H9 (cell line): ENCODE data around the gene MCM8. TPM values are rescaled to one million over a fixed set of nuclear protein-coding genes. Genes with fewer than 3 reads are reported as not detected.

Experiments used
- DNase-seq: peaks from one replicate; pipeline ENCODE4 v3.0.0-alpha.2; 2017
- H2AFZ ChIP-seq: one replicate; pipeline ENCODE4 v1.6.1; 2013; ENCODE audit warnings: mild to moderate bottlenecking, low read length, control low read depth, moderate library complexity
- H2AK5ac ChIP-seq: 2 replicates; pipeline ENCODE4 v1.6.1; 2013; ENCODE audit warnings: low read length, control low read depth, mixed read lengths; ENCODE audit not compliant: insufficient read length
- H2BK120ac ChIP-seq: one replicate; pipeline ENCODE4 v1.6.1; 2013; ENCODE audit warnings: low read depth, mild to moderate bottlenecking, low read length, control low read depth, inconsistent platforms; ENCODE audit not compliant: poor library complexity, severe bottlenecking
- H2BK12ac ChIP-seq: 2 replicates; pipeline ENCODE4 v1.6.1; 2013; ENCODE audit warnings: low read length, control low read depth, mixed read lengths, low read depth; ENCODE audit not compliant: insufficient read length
- H2BK15ac ChIP-seq: 2 replicates; pipeline ENCODE4 v1.6.1; 2013; ENCODE audit warnings: low read depth, low read length, control low read depth
- H2BK20ac ChIP-seq: one replicate; pipeline ENCODE4 v1.6.1; 2013; ENCODE audit warnings: low read depth, mild to moderate bottlenecking, low read length, control low read depth, inconsistent platforms; ENCODE audit not compliant: poor library complexity, severe bottlenecking
- H2BK5ac ChIP-seq: 2 replicates; pipeline ENCODE4 v1.6.1; 2013; ENCODE audit warnings: low read length, control low read depth, mixed read lengths; ENCODE audit not compliant: insufficient read length
- H3K14ac ChIP-seq: 2 replicates; pipeline ENCODE4 v1.6.1; 2013; ENCODE audit warnings: low read length, control low read depth; ENCODE audit not compliant: insufficient read depth
- H3K18ac ChIP-seq: 2 replicates; pipeline ENCODE4 v1.6.1; 2013; ENCODE audit warnings: low read depth, mild to moderate bottlenecking, mixed read lengths, low read length, control low read depth; ENCODE audit not compliant: insufficient read length
- H3K23ac ChIP-seq: 2 replicates; pipeline ENCODE4 v1.6.1; 2013; ENCODE audit warnings: low read length, control low read depth, mixed read lengths, low read depth; ENCODE audit not compliant: insufficient read length
- H3K23me2 ChIP-seq: 2 replicates; pipeline ENCODE4 v1.6.1; 2013; ENCODE audit warnings: low read depth, mild to moderate bottlenecking, mixed read lengths, low read length, control low read depth; ENCODE audit not compliant: insufficient read length, poor library complexity, severe bottlenecking
- H3K27ac ChIP-seq: 2 replicates; pipeline ENCODE4 v1.5.1; 2013; ENCODE audit warnings: low read length, control low read depth, mixed read lengths, low read depth; ENCODE audit not compliant: insufficient read length
- H3K27me3 ChIP-seq: 2 replicates; pipeline ENCODE4 v1.6.1; 2013; ENCODE audit warnings: low read length, control low read depth, inconsistent platforms; ENCODE audit not compliant: insufficient read depth
- H3K4ac ChIP-seq: 2 replicates; pipeline ENCODE4 v1.6.1; 2013; ENCODE audit warnings: low read depth, mild to moderate bottlenecking, control low read depth, inconsistent platforms, low read length, moderate library complexity
- H3K4me1 ChIP-seq: 2 replicates; pipeline ENCODE4 v1.6.1; 2013; ENCODE audit warnings: low read length, control low read depth, inconsistent platforms; ENCODE audit not compliant: insufficient read depth
- H3K4me2 ChIP-seq: 2 replicates; pipeline ENCODE4 v1.6.1; 2013; ENCODE audit warnings: low read length, control low read depth, mixed read lengths; ENCODE audit not compliant: insufficient read length, insufficient read depth
- H3K56ac ChIP-seq: 2 replicates; pipeline ENCODE4 v1.6.1; 2013; ENCODE audit warnings: low read depth, mild to moderate bottlenecking, mixed read lengths, low read length, control low read depth; ENCODE audit not compliant: insufficient read length
- H3K79me1 ChIP-seq: 2 replicates; pipeline ENCODE4 v1.6.1; 2013; ENCODE audit warnings: low read depth, mild to moderate bottlenecking, moderate library complexity, low read length, control low read depth, inconsistent platforms; ENCODE audit not compliant: insufficient read depth, poor library complexity, severe bottlenecking
- H3K79me2 ChIP-seq: 2 replicates; pipeline ENCODE4 v1.6.1; 2013; ENCODE audit warnings: low read length, control low read depth, inconsistent platforms; ENCODE audit not compliant: insufficient read depth
- H3K9ac ChIP-seq: 2 replicates; pipeline ENCODE4 v1.6.1; 2013; ENCODE audit warnings: low read length, control low read depth, mixed read lengths; ENCODE audit not compliant: insufficient read length; ENCODE audit errors: extremely low read depth
- H3K9me3 ChIP-seq: one replicate; pipeline ENCODE4 v1.6.1; 2013; ENCODE audit warnings: low read depth, low read length, inconsistent platforms; ENCODE audit not compliant: control insufficient read depth
- H3T11ph ChIP-seq: one replicate; pipeline ENCODE4 v1.6.1; 2013; ENCODE audit warnings: mild to moderate bottlenecking, low read length, control low read depth, inconsistent platforms
- H4K20me1 ChIP-seq: one replicate; pipeline ENCODE4 v1.6.1; 2013; ENCODE audit not compliant: control insufficient read depth, insufficient read length, insufficient read depth
- H4K5ac ChIP-seq: 2 replicates; pipeline ENCODE4 v1.6.1; 2013; ENCODE audit warnings: low read depth, mild to moderate bottlenecking, mixed read lengths, low read length, control low read depth; ENCODE audit not compliant: insufficient read length
- H4K8ac ChIP-seq: replicated peaks from 2 replicates; pipeline ENCODE4 v1.6.1; 2013; ENCODE audit warnings: low read length, control low read depth, mixed read lengths, low read depth; ENCODE audit not compliant: insufficient read length
- H4K91ac ChIP-seq: 2 replicates; pipeline ENCODE4 v1.6.1; 2013; ENCODE audit warnings: low read depth, mild to moderate bottlenecking, moderate library complexity, mixed read lengths, low read length, control low read depth; ENCODE audit not compliant: insufficient read length
- H3K27ac Mint-ChIP-seq, 3 experiments: 2 replicates in 2 of 3; 3 replicates in 1 of 3; pipeline ENCODE4 v1.8.0; 2020 to 2021; ENCODE audit warnings: mixed read lengths in 3 of 3, mild to moderate bottlenecking in 1 of 3, moderate library complexity in 1 of 3
- H3K27me3 Mint-ChIP-seq: 2 replicates; pipeline ENCODE4 v1.8.0; 2021; ENCODE audit warnings: low read depth, mild to moderate bottlenecking, moderate library complexity, mixed read lengths
- H3K36me3 Mint-ChIP-seq, 3 experiments: 2 replicates in 2 of 3; 3 replicates in 1 of 3; pipeline ENCODE4 v1.8.0; 2020 to 2021; ENCODE audit warnings: low read depth in 3 of 3, mixed read lengths in 3 of 3; ENCODE audit not compliant: insufficient read depth in 1 of 3
- H3K4me1 Mint-ChIP-seq, 2 experiments: 2 replicates each; pipeline ENCODE4 v1.8.0; 2020; ENCODE audit warnings: mixed read lengths in 2 of 2
- H3K4me3 Mint-ChIP-seq, 2 experiments: 2 replicates in 1 of 2; 3 replicates in 1 of 2; pipeline ENCODE4 v1.8.0; 2020 to 2021; ENCODE audit warnings: mild to moderate bottlenecking in 2 of 2, mixed read lengths in 2 of 2, moderate library complexity in 1 of 2
- H3K9me3 Mint-ChIP-seq, 2 experiments: 2 replicates in 1 of 2; 3 replicates in 1 of 2; pipeline ENCODE4 v1.8.0; 2020; ENCODE audit warnings: mild to moderate bottlenecking in 2 of 2, mixed read lengths in 2 of 2, moderate library complexity in 1 of 2
- CTCF ChIP-seq: fragments of 200-600 bp; sonication (generic); conservative IDR thresholded peaks from 3 replicates; pipeline ENCODE4 v1.8.0; 2021; ENCODE audit warnings: antibody characterized with exemption, mild to moderate bottlenecking
- WGBS: extraction: QIAGEN DNeasy Blood & Tissue Kit; methylation state at CpG from one replicate; pipeline ENCODE4 v1.1.7; 2013; ENCODE audit warnings: missing lambda C conversion rate, low lambda C conversion rate, mixed read lengths; ENCODE audit not compliant: insufficient read length; ENCODE audit errors: extremely low coverage; 5-methylcytosine and 5-hydroxymethylcytosine counted together
- total RNA-seq: library from RNA; stranded (reverse); gene quantifications from 2 replicates; pipeline ENCODE4 v1.2.1, GENCODE V29; 2021

Gene MCM8
- total RNA-seq, 1 experiment from 2014 or later: 32.2 TPM

- H3T11ph ChIP-seq: no peak overlapping the region
- H2AK5ac ChIP-seq: no peak overlapping the region
- H3K79me2 ChIP-seq: no peaks in the 10 kb centered on the region
- no peak overlapping the region for H2BK12ac ChIP-seq
- H4K5ac ChIP-seq: no peak overlapping the region
- H3K9ac ChIP-seq: no peak overlapping the region
- no peaks in the 10 kb centered on the region for H3K23me2 ChIP-seq
- Mint-ChIP-seq H3K4me3 (no peak overlapping the region), H3K36me3 (peaks cover 4 to 37% (median 22%) of the 10 kb centered on the region in 3 experiments; a peak in 6 of 7 replicates), H3K9me3 (no peaks in the 10 kb centered on the region), H3K27me3 (no peaks in the 10 kb centered on the region; the same call in 1 of the 2 replicates), H3K27ac (no peak overlapping the region), H3K4me1 (peaks cover 12 to 14% of the 10 kb centered on the region in 2 experiments)
- no peak overlapping the region for H3K56ac ChIP-seq
- no peaks in the 10 kb centered on the region for H4K20me1 ChIP-seq
- WGBS: no CpG with 5 or more reads among the region's 26 CpGs
- H4K8ac ChIP-seq: no peak overlapping the region
- no peak overlapping the region for H3K18ac ChIP-seq
- no peak overlapping the region for H3K4me2 ChIP-seq
- H3K9me3 ChIP-seq: no peaks in the 10 kb centered on the region
- no peak overlapping the region for H4K91ac ChIP-seq
- no peak overlapping the region for H3K23ac ChIP-seq
- H2AFZ ChIP-seq: no peak overlapping the region
- no peak overlapping the region for H2BK120ac ChIP-seq
- no peak overlapping the region for H3K4ac ChIP-seq
- H3K14ac ChIP-seq: no peak overlapping the region
- no peak overlapping the region for H2BK15ac ChIP-seq
- H3K4me1 ChIP-seq: no peaks in the 10 kb centered on the region
- no peak overlapping the region for H3K27ac ChIP-seq
- no peaks in the 10 kb centered on the region for H3K79me1 ChIP-seq
- no peak overlapping the region for H2BK20ac ChIP-seq
- H2BK5ac ChIP-seq: no peak overlapping the region
- DNase-seq: no peak
- no peak for TF ChIP-seq CTCF
- no peaks in the 10 kb centered on the region for H3K27me3 ChIP-seq
Observed at GRCh38 chr20:6041808-6042265, 91.4 kb downstream of the MCM8 start.
